Activated naive CD8-positive, alpha-beta T cell treated with anti-CD3 and anti-CD28 coated beads, Interleukin-2, amount 50 U/mL, for 24 hours (primary cell): ENCODE data around the gene PHTF1.

Experiments
- ATAC-seq: fragments of 150-1000 bp; cut with Tn5 transposase; one replicate; pipeline ENCODE4 v1.10.0; 2021
- DNase-seq: peaks from one replicate; pipeline ENCODE4 v3.0.0; 2021
- H3K27ac Mint-ChIP-seq: one replicate; pipeline ENCODE4 v1.8.0; 2021; ENCODE audit warnings: mild to moderate bottlenecking, mixed read lengths
- H3K27me3 Mint-ChIP-seq: one replicate; pipeline ENCODE4 v1.8.0; 2021; ENCODE audit warnings: mixed read lengths
- H3K36me3 Mint-ChIP-seq: one replicate; pipeline ENCODE4 v1.8.0; 2021; ENCODE audit warnings: low read depth, mixed read lengths
- H3K4me1 Mint-ChIP-seq: one replicate; pipeline ENCODE4 v1.8.0; 2021; ENCODE audit warnings: mixed read lengths
- H3K4me3 Mint-ChIP-seq: one replicate; pipeline ENCODE4 v1.8.0; 2021; ENCODE audit warnings: mild to moderate bottlenecking, moderate library complexity, mixed read lengths
- H3K9me3 Mint-ChIP-seq: one replicate; pipeline ENCODE4 v1.8.0; 2021; ENCODE audit warnings: mixed read lengths

The PHTF1 gene

GRCh38 chr1:113786069-113786468, 26.8 kb upstream of the PHTF1 start:
- no peaks in the 10 kb centered on the region for H3K9me3 Mint-ChIP-seq
- peaks cover 63% of the 10 kb centered on the region for H3K4me1 Mint-ChIP-seq
- no peaks in the 10 kb centered on the region for H3K27me3 Mint-ChIP-seq
- no peak overlapping the region for H3K4me3 Mint-ChIP-seq
- no peak for ATAC-seq
- DNase-seq, result no peak
- H3K36me3 Mint-ChIP-seq, result peaks cover 6% of the 10 kb centered on the region
- H3K27ac Mint-ChIP-seq, result no peak overlapping the region

GRCh38 chr1:113784104-113784779, 25.0 kb upstream of the PHTF1 start:
- Mint-ChIP-seq H3K4me1 (peaks cover 52% of the 10 kb centered on the region), H3K9me3 (no peaks in the 10 kb centered on the region), H3K27ac (peak overlapping the region; percentile 92), H3K27me3 (no peaks in the 10 kb centered on the region), H3K4me3 (peak overlapping the region; percentile 62), H3K36me3 (peaks cover 5% of the 10 kb centered on the region)
- ATAC-seq (peak; percentile 85), DNase-seq (no peak)

GRCh38 chr1:113783254-113784103, 24.2 kb upstream of the PHTF1 start:
- Mint-ChIP-seq H3K4me1 (peaks cover 54% of the 10 kb centered on the region), H3K36me3 (peaks cover 7% of the 10 kb centered on the region), H3K9me3 (no peaks in the 10 kb centered on the region), H3K4me3 (peak overlapping the region; percentile 62), H3K27me3 (no peaks in the 10 kb centered on the region), H3K27ac (peak overlapping the region; percentile 92)
- ATAC-seq, result peak; percentile 83
- no peak for DNase-seq

GRCh38 chr1:113782406-113782805, 23.1 kb upstream of the PHTF1 start:
- Mint-ChIP-seq H3K27ac (peak overlapping the region; percentile 92), H3K9me3 (no peaks in the 10 kb centered on the region), H3K4me3 (no peak overlapping the region), H3K4me1 (peaks cover 43% of the 10 kb centered on the region), H3K36me3 (peaks cover 5% of the 10 kb centered on the region), H3K27me3 (no peaks in the 10 kb centered on the region)
- ATAC-seq (no peak), DNase-seq (no peak)

GRCh38 chr1:113780374-113781146, 21.3 kb upstream of the PHTF1 start:
- Mint-ChIP-seq H3K4me3 (no peak overlapping the region), H3K27ac (no peak overlapping the region), H3K27me3 (no peaks in the 10 kb centered on the region), H3K4me1 (peaks cover 28% of the 10 kb centered on the region), H3K36me3 (peaks cover 14% of the 10 kb centered on the region), H3K9me3 (no peaks in the 10 kb centered on the region)
- no peak for ATAC-seq
- DNase-seq, result no peak

GRCh38 chr1:113779542-113779941, 20.3 kb upstream of the PHTF1 start:
- Mint-ChIP-seq H3K27me3 (no peaks in the 10 kb centered on the region), H3K4me1 (peaks cover 23% of the 10 kb centered on the region), H3K27ac (no peak overlapping the region), H3K9me3 (no peaks in the 10 kb centered on the region), H3K4me3 (no peak overlapping the region), H3K36me3 (peaks cover 16% of the 10 kb centered on the region)
- ATAC-seq (no peak), DNase-seq (no peak)

GRCh38 chr1:113777561-113777960, 18.3 kb upstream of the PHTF1 start:
- no peak overlapping the region for H3K4me3 Mint-ChIP-seq
- H3K36me3 Mint-ChIP-seq, result peaks cover 15% of the 10 kb centered on the region
- H3K9me3 Mint-ChIP-seq, result no peaks in the 10 kb centered on the region
- DNase-seq (no peak), ATAC-seq (no peak)
- H3K27ac Mint-ChIP-seq, result no peak overlapping the region
- no peaks in the 10 kb centered on the region for H3K27me3 Mint-ChIP-seq
- peaks cover 4% of the 10 kb centered on the region for H3K4me1 Mint-ChIP-seq

GRCh38 chr1:113770031-113770430, 10.7 kb upstream of the PHTF1 start:
- no peaks in the 10 kb centered on the region for H3K27me3 Mint-ChIP-seq
- H3K27ac Mint-ChIP-seq, result no peak overlapping the region
- ATAC-seq, result no peak
- H3K9me3 Mint-ChIP-seq, result no peaks in the 10 kb centered on the region
- H3K4me3 Mint-ChIP-seq, result no peak overlapping the region
- peaks cover 16% of the 10 kb centered on the region for H3K4me1 Mint-ChIP-seq
- peaks cover 26% of the 10 kb centered on the region for H3K36me3 Mint-ChIP-seq
- DNase-seq, result no peak

GRCh38 chr1:113769601-113769970, 10.3 kb upstream of the PHTF1 start:
- DNase-seq, result no peak
- no peak for ATAC-seq
- Mint-ChIP-seq H3K27me3 (no peaks in the 10 kb centered on the region), H3K4me3 (no peak overlapping the region), H3K9me3 (no peaks in the 10 kb centered on the region), H3K36me3 (peaks cover 28% of the 10 kb centered on the region), H3K4me1 (peaks cover 16% of the 10 kb centered on the region), H3K27ac (no peak overlapping the region)

GRCh38 chr1:113768916-113769600, 9.8 kb upstream of the PHTF1 start:
- ATAC-seq (no peak), DNase-seq (no peak)
- Mint-ChIP-seq H3K27me3 (no peaks in the 10 kb centered on the region), H3K27ac (peak overlapping the region; percentile 42), H3K36me3 (peaks cover 28% of the 10 kb centered on the region), H3K4me1 (peaks cover 16% of the 10 kb centered on the region), H3K4me3 (no peak overlapping the region), H3K9me3 (no peaks in the 10 kb centered on the region)

- Mint-ChIP-seq H3K4me1 (peaks cover 14% of the 10 kb centered on the region), H3K27me3 (no peaks in the 10 kb centered on the region), H3K4me3 (no peak overlapping the region), H3K36me3 (peaks cover 28% of the 10 kb centered on the region), H3K27ac (no peak overlapping the region), H3K9me3 (no peaks in the 10 kb centered on the region)
- ATAC-seq, result no peak
- no peak for DNase-seq
Measured at GRCh38 chr1:113765306-113766230, 6.3 kb upstream of the PHTF1 start.

- no peak overlapping the region for H3K27ac Mint-ChIP-seq
Measured at GRCh38 chr1:113763661-113764060, 4.4 kb upstream of the PHTF1 start.

GRCh38 chr1:113761937-113762336, 2.7 kb upstream of the PHTF1 start:
- DNase-seq (no peak), ATAC-seq (no peak)
- H3K27me3 Mint-ChIP-seq, result no peaks in the 10 kb centered on the region
- H3K4me1 Mint-ChIP-seq, result peaks cover 15% of the 10 kb centered on the region
- no peaks in the 10 kb centered on the region for H3K9me3 Mint-ChIP-seq
- H3K4me3 Mint-ChIP-seq, result no peak overlapping the region
- no peak overlapping the region for H3K27ac Mint-ChIP-seq
- peaks cover 20% of the 10 kb centered on the region for H3K36me3 Mint-ChIP-seq

More at GRCh38 chr1:113763661-113764060, 4.4 kb upstream of the PHTF1 start:
- DNase-seq (no peak), ATAC-seq (no peak)
- peaks cover 9% of the 10 kb centered on the region for H3K4me1 Mint-ChIP-seq
- peaks cover 26% of the 10 kb centered on the region for H3K36me3 Mint-ChIP-seq
- H3K4me3 Mint-ChIP-seq, result no peak overlapping the region
- no peaks in the 10 kb centered on the region for H3K9me3 Mint-ChIP-seq
- no peaks in the 10 kb centered on the region for H3K27me3 Mint-ChIP-seq
